Thyroid gland (tissue), 4 donors: ENCODE results near the gene CARD14.

Experiments used
- CTCF ChIP-seq, 6 experiments: fragments of 200-600 bp in 3 of 6; fragments of 450-650 bp in 3 of 6; sonication (generic) in 3 of 6; IDR thresholded peaks; one replicate each; pipeline ENCODE4 v1.5.1; 2016 to 2019; ENCODE audit warnings: antibody characterized with exemption in 6 of 6, mild to moderate bottlenecking in 2 of 6, inconsistent platforms in 1 of 6, moderate library complexity in 1 of 6
- POLR2A ChIP-seq, 2 donors: fragments of 450-650 bp; IDR thresholded peaks; one replicate each; pipeline ENCODE4 v1.6.1; 2017; ENCODE audit warnings: antibody characterized with exemption in 2 of 2, mild to moderate bottlenecking in 2 of 2, moderate library complexity in 1 of 2

DNA sequence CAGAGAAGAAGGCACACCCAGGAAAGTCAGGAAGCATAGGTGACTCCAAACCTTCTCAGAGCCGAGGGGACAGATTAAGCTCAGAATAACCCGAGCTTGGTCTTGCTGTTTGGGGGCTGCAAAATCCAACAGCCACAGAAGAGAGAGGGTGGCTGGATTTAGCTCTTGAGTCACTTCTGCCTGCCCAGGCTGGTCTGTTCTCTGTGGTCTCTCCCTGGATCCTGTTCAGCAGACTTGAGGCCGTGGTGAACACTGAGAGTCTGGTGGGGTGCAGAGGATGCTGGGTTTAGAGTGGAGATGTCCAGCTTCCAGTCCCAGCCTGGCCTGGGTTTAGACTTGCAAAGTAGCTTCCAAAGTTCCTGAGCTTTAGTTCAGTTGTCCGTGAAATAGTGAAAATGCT, 59.2 kb downstream of the CARD14 start:
- TF ChIP-seq POLR2A (IDR thresholded peaks at IDR 0.05) (no peak), CTCF (IDR thresholded peaks at IDR 0.05) (no peak)
